Right renal pelvis (tissue), 4 donors: ENCODE measurements around the gene STX8. TPM values are rescaled to one million over a fixed set of nuclear protein-coding genes. Genes with fewer than 3 reads are reported as not detected.
"Not testable (repeated sequence)": the region's sequence is repeated elsewhere in the genome, so short reads cannot be mapped to it uniquely, and the experiment has no call there.

Experiments used
- DNase-seq, 4 donors: peaks; one replicate each; pipeline ENCODE4 v3.0.0-alpha.2; 2013; ENCODE audit warnings: low read depth in 4 of 4, low spot score in 3 of 4, missing footprints in 1 of 4
- polyA plus RNA-seq, 4 donors: library from polyadenylated mRNA; unstranded; fragments of 120-200 nt; gene quantifications; one replicate each; pipeline ENCODE4 v1.2.1, GENCODE V29; 2013; ENCODE audit not compliant: insufficient read length in 4 of 4

Gene STX8
- polyA plus RNA-seq, 4 donors, result 64.2 to 66.9 (median 64.6) TPM

DNA sequence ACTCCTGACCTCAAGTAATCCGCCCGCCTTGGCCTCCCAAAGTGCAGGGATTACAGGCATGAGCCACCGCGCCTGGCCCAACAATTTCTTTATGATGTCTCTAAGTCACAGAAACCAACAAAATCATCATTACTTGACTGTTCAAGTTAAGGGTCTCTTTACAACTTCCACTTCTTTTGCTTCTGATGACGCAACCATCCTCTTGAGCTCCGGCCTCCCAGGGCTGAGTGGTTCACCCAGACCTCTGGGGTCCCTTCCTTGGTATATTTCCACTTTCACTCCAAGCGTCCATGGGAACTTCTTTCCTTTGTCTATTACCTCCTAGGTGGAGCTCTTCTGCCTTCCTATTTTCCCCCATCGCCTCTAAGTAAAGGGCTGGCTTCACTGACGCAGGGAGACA lies 300.6 kb downstream of the STX8 start:
- no peak for DNase-seq

DNA sequence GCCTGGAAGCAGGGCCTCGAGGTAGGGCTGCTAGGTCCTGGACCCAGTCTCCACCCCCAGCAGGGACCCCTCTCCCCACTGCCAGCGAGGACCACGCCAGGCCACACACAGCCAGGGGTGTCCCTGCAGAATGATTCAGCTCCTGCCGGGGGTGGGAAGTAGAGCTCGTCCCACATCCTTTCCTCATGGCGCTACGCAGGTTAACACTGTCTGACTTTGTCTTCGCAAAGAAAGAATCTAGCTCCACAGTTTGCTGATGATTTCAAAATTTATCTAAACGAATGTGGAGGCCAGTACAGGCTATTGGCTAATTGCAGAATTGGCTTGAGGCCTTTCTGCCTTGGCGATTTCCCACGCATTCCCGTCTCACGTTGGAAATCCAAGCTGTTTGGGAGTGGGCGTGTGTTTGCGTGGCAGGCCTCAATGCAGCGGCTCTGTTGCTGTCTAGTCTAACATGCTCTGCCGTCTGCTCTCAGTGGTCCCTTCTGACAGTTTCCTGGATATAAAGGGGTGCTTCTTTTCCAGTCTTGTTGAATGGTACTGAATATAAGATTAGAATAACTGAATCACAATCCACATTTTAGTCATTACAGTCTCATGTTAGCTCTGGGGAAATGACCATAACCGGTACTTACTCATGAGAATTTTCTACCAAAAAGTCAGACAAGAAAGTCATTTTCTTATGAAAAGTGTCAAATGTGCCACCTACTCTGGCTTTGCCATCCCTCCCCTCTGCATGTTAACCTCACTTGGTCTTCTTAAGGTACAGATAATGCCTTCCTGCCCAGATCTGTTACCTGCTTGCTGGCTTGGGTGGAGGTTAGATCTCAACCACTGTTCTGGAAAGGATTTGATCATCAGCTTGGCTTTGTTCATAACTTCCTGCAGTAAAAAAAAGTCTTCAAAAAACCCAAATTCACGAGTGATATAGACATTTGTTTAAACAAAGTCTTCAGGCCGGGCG lies 301.9 kb downstream of the STX8 start:
- no peak for DNase-seq

DNA sequence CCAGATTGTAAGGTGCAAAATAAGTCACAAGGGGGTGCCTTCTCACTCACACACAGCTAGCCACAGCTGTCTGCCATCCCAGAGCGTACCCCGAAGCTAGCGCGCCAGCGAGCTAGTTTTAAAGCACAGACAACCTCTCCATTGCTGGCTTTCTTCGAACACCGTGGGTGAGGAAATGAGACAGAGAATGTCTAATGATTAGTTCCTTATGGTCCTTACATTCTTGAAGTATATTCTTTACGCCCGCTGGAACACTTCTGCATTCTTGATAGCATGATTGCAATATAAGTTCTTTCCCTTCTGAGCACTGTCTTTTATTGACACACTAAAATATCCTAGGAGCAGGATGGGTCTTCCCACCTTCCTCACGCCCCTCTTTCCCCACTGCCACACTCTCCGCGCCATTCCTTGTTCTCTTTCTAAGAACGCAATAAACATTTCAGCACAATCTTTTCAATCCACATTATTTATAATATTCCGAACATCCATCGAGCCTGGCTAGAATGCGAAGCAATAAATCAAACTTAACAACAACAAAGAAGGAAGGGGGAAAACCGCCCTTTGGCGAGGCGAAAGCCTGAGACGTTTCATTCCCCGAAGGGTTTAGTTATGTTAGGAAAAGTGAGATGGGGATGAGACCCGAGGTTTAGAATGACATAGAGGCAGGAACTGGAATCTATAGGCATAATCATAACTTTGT lies 303.0 kb downstream of the STX8 start:
- no peak for DNase-seq

DNA sequence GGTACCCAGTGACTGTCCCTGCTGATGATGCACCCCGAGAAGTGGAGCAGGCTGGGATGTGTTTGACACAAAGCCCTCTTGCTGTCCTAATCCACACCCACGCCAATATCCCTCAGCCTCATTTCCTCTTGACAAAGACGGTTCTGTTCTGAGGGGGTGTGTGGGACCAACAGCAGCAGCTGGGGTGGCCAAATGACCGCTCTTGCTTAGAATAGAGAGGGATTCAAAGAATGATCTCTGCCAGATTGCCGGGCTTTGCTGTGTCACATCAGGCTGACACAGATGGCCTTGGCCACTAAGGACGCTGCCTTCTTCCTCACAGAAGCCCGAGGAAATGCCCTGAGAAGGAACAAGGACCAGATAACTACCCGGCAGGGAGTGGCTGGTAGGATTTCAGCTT lies 303.6 kb downstream of the STX8 start:
- DNase-seq, result no peak

DNA sequence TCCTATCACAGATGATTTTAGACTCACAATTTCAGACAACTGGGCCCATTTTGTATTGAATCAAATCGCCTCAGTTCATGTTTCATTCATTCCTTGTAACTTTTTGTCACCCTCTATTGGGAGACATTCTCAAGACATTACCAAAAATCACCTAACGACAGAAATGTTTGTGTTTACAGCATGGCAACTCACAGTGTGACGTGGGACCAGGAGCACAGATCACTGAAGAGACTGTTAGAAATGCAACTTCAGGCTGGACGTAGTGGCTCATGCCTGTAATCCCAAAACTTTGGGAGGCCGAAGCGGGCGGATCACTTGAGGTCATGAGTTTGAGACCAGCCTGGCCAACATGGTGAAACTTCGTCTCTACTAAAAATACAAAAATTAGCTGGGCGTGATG lies 304.7 kb downstream of the STX8 start:
- no peak for DNase-seq

DNA sequence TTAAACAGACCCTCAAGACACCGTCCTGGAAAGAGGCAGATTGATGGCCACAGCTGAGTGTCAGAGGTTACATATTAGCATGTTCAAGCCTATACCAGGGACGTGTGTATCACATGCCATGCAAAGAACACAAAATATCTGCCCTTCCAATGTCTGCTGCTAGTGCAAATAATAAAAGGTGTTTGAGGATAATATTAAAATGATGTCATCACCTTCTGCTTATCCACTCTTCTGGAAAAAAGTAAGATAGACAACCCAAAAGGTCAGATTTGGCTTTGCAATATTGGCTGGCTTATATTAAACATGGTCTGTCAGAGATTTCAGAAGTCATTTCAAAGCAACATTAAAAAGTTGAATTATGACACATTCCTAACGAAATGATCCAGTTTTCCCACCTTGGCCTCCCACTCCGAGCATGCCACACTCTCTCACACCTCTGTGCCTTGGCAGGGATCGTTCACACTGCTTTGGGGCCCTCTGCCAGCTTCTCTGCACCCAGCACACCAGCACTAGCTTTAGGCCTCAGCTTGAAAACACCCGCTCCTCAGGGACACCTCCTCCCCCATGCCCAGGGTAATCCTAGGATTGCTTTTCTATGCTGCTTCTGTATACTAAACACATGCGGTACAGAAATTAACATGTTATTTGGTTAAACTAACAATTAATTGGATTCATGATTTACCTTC lies 306.1 kb downstream of the STX8 start:
- no peak for DNase-seq

DNA sequence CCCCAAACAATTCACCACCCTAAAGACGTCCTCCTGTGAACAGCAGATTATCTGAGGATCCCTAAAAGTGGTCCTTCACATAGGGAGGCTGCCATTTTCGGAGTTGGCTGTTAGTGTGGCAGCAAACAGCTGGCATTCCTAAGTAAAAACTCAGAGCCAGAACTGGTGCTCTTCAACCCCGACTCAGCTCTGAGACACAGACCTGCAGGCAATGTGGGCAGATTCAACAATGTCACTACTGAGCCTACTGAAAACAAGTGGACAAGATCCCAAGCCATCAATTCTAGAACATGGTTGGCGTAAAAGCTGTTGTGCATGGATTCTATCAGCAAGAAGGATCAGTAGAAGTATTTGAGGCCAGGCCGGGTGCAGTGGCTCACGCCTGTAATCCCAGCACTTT lies 307.1 kb downstream of the STX8 start:
- DNase-seq, result no peak

DNA sequence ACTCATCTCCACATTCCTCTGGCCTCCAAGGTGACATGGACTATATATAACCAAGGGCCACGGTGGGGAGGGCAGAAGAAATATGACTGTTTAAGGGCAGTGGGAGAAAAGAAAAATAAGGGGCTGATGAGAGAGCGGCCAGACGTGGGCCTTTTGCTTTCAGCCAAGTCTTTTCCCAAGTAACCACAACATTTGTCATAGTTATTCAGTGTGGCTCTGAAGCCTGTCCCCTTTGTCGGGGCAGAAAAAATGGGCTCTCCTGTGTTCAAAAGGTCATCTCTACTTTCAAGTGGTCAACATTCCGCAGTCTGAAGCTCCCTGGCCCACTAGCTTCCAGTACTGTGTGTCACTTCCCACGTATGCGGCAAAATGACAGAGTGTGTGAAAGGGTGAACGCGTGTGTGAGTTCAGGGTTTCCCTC lies 308.9 kb downstream of the STX8 start:
- DNase-seq, result no peak

DNA sequence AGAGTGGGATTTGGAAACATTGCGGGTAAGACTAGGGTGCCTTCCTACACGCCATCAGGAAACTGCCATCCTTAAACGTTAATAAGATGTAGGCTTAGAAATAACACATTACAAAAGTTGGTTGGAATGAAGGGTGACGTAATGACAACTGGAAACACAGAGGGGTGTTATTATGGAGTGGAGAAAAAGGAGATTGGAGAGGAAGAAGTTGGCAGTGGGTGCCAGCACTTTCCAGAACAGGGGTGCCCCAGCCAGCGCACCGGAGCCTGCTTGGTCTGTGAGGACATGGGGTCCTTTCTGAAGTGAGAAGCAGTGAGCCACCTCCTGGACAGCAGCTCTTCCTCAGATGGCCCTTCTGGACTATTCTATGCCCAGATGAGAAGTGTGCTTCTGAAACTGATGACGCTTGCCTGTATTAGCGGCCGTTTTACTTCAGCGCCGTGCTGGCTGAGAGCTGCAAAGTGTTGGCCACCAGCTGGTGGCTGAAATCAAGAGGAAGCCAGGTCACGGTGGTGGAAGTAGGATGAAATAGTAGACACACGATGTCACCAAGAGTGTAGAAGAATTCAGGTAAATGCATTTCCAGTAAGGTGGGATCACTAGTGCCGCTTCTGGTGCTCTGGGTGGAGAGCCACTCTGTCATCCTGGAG lies 309.5 kb downstream of the STX8 start:
- no peak for DNase-seq

DNA sequence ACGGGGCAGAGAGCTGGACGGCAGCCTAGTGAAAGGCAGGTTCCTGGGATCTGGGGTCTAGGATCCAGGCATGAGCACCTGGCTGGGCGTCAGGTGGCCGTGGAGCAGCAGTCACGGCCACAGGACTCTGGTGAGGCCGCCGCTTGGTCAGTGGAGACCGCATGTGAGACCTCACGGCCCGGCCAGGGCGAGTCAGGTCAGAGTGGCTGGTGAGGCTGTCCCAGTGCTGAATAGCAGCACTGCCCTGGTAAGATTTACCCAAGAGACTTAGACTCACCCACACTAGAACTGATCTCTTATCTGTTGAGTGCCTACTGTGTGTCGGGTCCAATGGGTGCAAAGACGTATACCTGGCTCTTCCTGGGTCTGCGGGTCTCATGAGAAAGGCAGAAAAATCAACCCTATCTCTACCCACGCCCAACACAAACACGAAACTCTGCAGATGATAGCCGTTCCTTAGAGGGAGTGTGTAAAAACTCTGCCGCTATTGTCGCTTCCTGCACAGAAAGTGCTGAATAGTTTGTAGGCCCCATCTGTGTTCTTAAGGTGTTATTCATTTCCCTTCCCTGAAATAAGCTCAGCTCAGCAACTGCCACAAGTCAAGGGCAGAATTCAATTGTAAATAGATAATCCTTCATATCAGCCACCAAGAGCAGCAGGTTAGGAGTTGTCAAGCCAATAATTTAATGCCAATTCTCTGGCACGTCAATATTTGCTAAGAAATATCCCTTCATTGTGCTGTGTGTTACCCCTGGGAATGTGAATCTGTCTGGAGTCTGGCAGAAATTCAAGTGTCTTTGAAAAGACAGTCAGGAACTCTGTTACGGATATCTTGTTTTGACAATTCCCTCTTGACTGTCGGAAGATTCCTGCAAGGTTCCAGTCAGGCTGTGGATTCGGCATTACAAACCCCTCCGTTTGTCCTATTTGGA lies 314.3 kb downstream of the STX8 start:
- no peak for DNase-seq

DNA sequence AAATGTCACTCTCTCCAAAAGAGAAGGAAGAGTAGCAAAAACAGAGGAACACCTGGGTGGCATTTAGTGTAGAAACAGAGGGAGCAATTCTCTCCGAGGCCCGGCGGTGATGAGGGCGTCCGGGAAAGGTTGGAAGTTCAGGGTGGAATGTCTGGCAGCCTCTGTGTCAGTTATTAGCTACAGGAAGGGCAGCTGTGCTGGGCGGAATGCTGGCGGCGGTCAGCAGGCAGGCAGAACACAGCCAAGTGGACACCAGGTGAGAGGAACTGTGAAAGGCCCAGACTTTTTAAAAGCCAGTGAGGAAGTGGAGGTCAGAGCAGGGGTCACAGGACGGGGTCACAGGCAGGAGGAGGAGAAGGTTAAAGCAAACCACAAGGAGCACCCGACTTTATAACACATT lies 316.2 kb downstream of the STX8 start:
- no peak for DNase-seq

DNA sequence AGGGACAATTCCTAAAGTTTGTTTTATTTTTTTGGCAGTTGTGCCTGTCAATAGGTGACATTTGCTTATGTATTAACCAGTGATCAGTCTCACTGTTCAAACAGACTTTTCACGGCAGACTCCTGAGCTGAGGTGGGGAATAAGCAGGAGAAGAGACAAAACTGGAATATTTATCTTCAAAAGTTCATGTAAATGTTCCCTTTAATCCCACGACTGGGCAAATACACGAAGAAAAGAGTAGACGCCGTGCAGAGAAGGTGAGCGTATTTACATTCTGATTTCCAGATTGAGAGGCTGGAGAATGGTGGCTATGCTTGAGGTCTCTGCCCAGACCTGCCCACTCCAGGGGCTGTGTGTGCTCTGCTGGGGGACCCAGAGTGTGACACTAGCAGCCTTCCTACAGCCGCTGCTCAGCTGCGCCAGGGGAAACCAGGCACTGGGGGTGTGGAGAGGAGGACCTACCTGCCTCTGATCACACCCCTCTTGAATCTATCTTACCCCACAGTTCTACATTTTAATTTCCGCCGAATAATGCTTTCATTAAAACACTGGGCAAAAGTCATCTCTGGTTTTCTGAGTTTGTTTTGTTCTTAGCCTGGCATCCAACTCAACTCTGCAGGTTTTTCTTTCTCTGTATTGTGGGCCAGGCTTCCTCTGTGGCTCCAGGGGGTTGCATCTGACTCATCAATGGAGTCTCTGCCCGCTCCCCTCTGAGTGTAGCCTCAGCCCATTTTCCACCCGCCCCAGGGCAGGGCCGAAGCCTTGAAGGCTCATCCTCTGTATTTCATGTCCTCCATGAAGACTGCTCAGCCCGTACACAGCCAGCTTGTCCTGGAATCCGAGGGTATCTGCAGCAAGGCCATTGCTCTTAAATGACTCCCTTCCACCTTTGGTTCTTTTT lies 317.3 kb downstream of the STX8 start:
- DNase-seq, result no peak

DNA sequence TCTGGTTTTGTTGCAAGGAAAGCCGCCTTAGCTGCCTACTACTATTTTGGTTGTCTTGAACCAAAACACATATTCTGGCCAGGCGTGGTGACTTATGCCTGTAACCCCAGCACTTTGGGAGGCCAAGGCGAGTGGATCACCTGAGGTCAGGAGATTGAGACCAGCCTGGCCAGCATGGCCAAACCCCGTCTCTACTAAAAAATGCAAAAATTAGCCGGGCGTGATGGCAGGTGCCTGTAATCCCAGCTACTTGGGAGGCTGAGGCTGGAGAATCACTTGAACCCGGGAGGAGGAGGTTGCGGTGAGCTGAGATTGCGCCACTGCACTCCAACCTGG lies 318.0 kb downstream of the STX8 start:
- not testable (repeated sequence) for DNase-seq

DNA sequence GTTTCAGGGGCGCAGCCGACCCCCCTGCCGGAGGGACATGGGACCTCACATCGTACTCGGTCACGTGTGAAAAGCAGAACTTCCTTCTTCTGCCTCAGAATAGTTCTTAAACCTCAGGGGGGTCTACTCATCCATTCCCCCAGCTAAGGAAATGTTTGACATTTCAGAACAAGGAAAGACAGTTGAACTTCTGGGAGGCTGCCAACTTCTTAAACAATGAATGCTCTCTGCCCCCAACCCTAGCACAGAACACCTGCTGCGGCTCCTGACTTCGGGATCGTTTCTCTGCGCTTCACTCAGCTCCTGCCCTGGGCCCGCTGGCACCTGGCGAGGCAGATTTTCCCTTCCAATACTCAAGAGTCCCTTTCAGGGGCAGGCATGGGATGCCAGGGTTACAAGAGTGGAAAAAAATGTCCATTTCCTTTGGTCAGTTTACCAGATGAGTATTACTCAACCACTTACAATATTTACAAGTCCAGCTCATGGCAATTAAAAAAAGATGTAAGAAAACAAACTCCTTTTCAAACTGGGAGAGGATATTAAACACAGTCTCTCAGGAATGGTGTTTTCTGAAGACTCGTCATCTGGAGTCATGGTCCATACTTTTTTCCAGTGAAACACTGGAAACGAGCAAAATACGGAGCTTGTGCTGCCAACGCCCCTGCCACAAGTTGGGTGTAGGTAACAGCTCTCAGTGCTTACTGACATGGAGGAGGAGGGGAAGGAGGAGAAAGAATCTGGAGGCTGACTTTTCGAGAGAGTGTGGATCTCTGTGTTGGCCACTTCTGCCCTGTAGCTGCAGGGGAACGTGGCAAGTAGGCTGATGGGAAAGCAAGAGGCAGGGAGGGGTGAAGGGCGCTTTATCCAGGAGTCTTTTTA lies 318.6 kb downstream of the STX8 start:
- no peak for DNase-seq

DNA sequence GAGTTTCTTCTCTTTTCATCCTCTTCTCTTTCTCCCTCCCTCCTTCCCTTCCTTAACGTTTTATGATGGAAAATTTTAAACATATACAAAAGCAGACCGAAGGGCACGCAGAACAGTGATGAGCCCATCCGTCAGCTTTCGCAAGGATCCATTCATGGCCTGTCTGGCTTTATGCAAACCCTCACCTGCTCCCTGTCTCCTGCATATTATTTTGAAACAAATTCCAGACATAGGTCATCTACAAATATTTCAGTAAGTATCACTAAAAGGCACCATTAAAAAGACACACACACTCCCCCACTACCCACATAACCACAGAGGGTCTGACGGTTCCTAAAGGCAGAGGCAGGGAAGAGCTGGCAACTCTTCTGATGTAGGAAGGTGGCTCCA lies 319.3 kb downstream of the STX8 start:
- DNase-seq, result no peak

DNA sequence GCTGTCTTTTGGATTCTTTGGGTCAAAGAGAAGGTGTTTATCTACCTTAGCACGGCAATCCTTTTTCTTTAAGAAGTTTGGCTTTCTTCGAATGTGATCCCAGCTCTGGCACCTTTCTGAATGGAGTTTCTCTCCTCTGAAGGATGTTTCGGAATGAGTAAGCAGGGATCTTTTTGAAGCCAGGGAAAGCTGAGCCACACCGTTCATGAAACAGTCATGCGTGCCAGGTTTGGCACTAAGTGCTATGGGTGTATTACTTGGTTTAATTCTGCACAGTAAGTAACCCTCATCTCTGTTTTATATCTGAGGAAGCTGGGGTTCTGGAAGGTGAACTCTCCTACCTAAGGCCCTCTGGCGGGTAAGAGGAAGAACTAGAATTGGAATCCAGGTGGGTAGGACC lies 319.8 kb downstream of the STX8 start:
- DNase-seq, result no peak

DNA sequence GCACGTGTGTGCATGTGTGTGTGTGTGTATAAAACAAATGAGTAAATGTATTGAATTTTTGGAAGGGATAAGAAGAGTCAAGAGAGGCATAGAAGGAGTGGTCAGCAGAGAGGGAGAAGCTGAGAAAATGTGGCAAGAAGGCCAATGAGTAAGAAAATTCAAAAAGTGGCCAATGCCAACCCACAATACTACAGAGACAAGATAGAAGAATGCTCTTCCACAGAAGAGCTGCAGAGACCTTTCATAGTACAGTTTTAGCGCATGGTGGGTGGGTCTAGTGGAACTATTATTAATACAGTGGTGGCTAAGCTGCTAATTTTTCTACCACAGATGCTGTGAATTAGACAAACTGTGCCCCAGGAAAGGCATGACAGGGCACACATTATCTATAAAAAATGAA lies 320.8 kb downstream of the STX8 start:
- no peak for DNase-seq

DNA sequence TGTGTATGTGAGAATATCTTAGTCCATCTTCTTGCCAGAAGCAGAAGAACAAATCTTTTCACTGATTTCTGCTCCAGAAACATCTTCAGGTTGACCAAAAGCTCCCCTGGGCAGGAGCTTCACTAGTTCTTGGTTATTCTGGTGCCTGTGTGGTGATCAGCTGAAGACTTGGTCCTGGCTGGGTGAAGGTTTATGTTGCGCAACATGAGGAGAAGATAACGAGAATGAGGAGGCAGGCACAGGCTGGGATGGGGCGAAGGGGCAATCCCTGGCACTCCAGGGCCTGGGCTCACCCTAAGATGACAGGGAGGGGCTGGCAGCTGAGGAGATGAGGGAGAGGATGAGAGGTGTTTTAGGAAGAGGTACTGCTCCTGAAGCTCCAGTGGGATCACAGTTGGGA lies 322.3 kb downstream of the STX8 start:
- DNase-seq, result no peak
